Measurements from ENCODE around the gene DNAAF8.

The DNAAF8 gene

DNA sequence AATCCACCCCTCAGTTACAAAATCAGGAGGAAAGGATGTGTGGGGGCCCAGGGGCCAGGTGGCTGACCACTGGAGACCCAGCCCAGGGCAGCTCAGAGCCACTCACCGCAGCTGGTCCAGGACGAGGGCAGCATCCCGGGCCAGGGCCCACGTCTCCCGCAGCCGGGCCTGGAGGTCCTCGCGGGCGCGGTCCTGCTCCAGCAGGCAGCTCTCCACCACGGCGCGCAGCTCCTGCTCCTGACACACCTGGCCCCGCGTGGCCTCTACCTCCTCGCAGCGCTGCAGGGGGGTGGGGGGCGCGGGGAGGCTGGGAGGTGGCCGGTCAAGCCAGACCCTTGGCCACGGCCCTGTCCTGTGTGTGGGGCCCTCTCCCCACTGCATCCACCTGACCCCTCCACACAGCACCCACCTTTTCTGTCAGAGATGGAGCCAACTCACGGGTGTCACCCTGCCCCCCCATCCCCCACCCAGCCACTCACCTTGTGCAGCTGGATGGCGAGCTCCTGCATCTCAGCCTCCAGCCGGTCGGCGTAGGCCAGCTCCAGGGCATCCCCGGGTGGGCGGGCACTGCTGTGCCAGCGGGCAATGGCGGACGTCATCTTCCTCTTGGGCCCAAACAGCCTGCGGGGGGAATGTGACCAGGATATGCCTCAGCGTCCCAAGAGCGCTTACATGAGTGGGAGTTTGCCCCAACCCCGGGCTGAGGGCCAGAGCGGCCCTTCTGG lies 35.9 kb upstream of the DNAAF8 start:
- H3K18ac ChIP-seq (ENCODE audit: low read depth in 1 of 2, low read length in 2 of 2) = no peak overlapping the region
- DNase-seq = no peak
- no peak overlapping the region for H2AK5ac ChIP-seq (ENCODE audit: low read length, severe bottlenecking)
- no peak overlapping the region for H3K23ac ChIP-seq (ENCODE audit: low read length in 2 of 2)
- 97% methylated on average over 36 of the region's 36 CpGs for WGBS
- no peak overlapping the region for H2BK120ac ChIP-seq (ENCODE audit: low read depth, low read length)
- H4K8ac ChIP-seq (ENCODE audit: low read length) = no peak overlapping the region
- no peak overlapping the region for H3K27ac ChIP-seq (ENCODE audit: low read length, poor library complexity, severe bottlenecking)
- no peak overlapping the region for H3K4me3 ChIP-seq (ENCODE audit: insufficient read depth in 1 of 2, low read depth in 1 of 2, low read length in 2 of 2)
- no peak overlapping the region for H2BK12ac ChIP-seq (ENCODE audit: low read length in 2 of 2)
- no peak overlapping the region for H2AFZ ChIP-seq (ENCODE audit: low read depth, low read length)
- peaks cover 28% of the 10 kb centered on the region for H3K4me1 ChIP-seq (ENCODE audit: control insufficient read depth, insufficient read depth, low read depth, low read length)
- H3K9ac ChIP-seq (ENCODE audit: low read length) = no peak overlapping the region
- no peak overlapping the region for H2BK5ac ChIP-seq (ENCODE audit: low read depth, low read length, poor library complexity, severe bottlenecking)
- peaks cover 17% of the 10 kb centered on the region for H3K79me1 ChIP-seq (replicated peaks; ENCODE audit: low read length, poor library complexity, severe bottlenecking)
- H3K14ac ChIP-seq (ENCODE audit: low read length in 2 of 2) = no peak overlapping the region
- no peaks in the 10 kb centered on the region for H3K27me3 ChIP-seq (ENCODE audit: control insufficient read depth in 1 of 2, insufficient read depth in 1 of 2, low read length in 2 of 2)
- H2BK15ac ChIP-seq (ENCODE audit: low read depth, poor library complexity, severe bottlenecking) = no peak overlapping the region
- H3K4me2 ChIP-seq (ENCODE audit: low read length, poor library complexity, severe bottlenecking) = no peak overlapping the region
- H4K91ac ChIP-seq (ENCODE audit: low read length) = no peak overlapping the region
- no peaks in the 10 kb centered on the region for H3K9me3 ChIP-seq (ENCODE audit: control insufficient read depth, low read length)
- H3K36me3 ChIP-seq (ENCODE audit: control insufficient read depth in 1 of 2, insufficient read depth in 2 of 2, low read depth in 1 of 2, low read length in 2 of 2) = peaks cover 74 to 77% of the 10 kb centered on the region in 2 experiments
- H3K4ac ChIP-seq (ENCODE audit: low read depth in 1 of 2, low read length in 2 of 2) = no peak overlapping the region

DNA sequence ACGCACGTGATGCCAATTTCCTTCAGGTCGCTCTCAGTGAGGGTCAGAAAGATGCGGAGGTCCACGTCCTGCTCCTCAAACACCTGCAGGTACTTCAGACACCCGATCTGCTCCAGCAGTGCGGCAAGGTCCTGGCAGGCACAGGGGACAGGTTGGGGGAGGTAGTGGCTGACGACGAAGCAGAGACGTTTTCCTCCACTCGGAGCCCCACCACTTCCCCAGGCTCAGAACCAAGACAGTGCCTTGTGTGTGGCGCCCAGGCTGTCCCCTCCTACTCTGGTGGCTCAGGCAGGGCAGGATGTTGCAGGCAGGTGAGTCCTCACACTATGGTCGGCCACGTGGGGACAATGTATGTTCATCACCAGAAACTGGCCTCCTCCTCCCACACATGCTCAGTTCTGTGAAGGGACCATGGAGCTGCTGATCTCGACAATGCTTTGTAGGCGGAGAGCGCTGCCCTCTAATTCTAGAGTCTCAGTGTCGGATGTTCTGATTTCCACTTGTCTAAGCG lies 35.2 kb upstream of the DNAAF8 start:
- WGBS = 94% methylated on average over 19 of the region's 19 CpGs
- DNase-seq = no peak
- no peak overlapping the region for H2AFZ ChIP-seq (ENCODE audit: low read depth, low read length)

DNA sequence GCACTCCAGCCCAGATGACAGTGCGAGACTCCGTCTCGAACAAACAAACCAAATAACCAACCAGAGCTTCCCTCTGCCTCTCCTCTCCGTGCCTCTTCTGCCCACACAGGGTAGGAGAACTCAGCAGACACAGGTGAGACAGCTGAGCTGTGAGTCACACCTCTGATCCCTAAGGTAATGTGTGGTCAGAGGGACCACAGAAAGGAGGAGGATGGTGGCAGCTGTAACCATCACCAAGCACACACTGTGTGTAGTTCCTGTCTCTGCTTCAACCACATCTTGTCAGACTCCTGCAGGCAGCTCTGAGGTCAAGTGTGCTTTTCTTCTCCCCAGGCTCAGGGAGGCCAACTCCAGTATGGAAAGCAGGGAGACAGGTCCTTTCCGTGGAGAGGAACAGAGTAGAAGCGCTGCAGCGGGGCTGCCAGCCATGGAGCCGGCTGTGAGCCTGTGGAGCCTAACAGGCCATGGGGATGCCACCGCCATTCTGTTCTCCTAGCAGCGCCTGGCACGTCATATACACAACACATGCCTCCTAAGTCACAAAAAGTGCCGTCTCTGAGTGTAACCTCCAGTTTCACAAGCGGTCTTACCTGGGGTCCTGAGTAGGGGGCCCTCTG lies 33.8 kb upstream of the DNAAF8 start:
- Histone ChIP-seq H3K79me1 (replicated peaks; ENCODE audit: low read length, poor library complexity, severe bottlenecking) (peaks cover 28% of the 10 kb centered on the region), H2BK5ac (ENCODE audit: low read depth, low read length, poor library complexity, severe bottlenecking) (no peak overlapping the region), H2BK120ac (ENCODE audit: low read depth, low read length) (no peak overlapping the region), H3K4ac (ENCODE audit: low read depth in 1 of 2, low read length in 2 of 2) (no peak overlapping the region), H3K9ac (ENCODE audit: low read length) (no peak overlapping the region), H3K4me1 (ENCODE audit: control insufficient read depth, insufficient read depth, low read depth, low read length) (peaks cover 18% of the 10 kb centered on the region), H4K91ac (ENCODE audit: low read length) (no peak overlapping the region), H4K8ac (ENCODE audit: low read length) (no peak overlapping the region), H2AFZ (ENCODE audit: low read depth, low read length) (no peak overlapping the region), H2BK15ac (ENCODE audit: low read depth, poor library complexity, severe bottlenecking) (no peak overlapping the region), H3K23ac (ENCODE audit: low read length in 2 of 2) (no peak overlapping the region), H2AK5ac (ENCODE audit: low read length, severe bottlenecking) (no peak overlapping the region), H3K14ac (ENCODE audit: low read length in 2 of 2) (no peak overlapping the region), H3K9me3 (ENCODE audit: control insufficient read depth, low read length) (no peaks in the 10 kb centered on the region), H3K4me3 (ENCODE audit: insufficient read depth in 1 of 2, low read depth in 1 of 2, low read length in 2 of 2) (no peak overlapping the region), H3K27ac (ENCODE audit: low read length, poor library complexity, severe bottlenecking) (no peak overlapping the region), H3K4me2 (ENCODE audit: low read length, poor library complexity, severe bottlenecking) (no peak overlapping the region), H3K36me3 (ENCODE audit: control insufficient read depth in 1 of 2, insufficient read depth in 2 of 2, low read depth in 1 of 2, low read length in 2 of 2) (peaks cover 85 to 87% of the 10 kb centered on the region in 2 experiments), H3K18ac (ENCODE audit: low read depth in 1 of 2, low read length in 2 of 2) (no peak overlapping the region), H2BK12ac (ENCODE audit: low read length in 2 of 2) (no peak overlapping the region), H3K27me3 (ENCODE audit: control insufficient read depth in 1 of 2, insufficient read depth in 1 of 2, low read length in 2 of 2) (no peaks in the 10 kb centered on the region)
- DNase-seq = no peak
- WGBS = 98% methylated on average over 13 of the region's 13 CpGs

More for the DNA sequence above, 35.2 kb upstream of the DNAAF8 start:
- Histone ChIP-seq H3K14ac (ENCODE audit: low read length in 2 of 2) (no peak overlapping the region), H2AK5ac (ENCODE audit: low read length, severe bottlenecking) (no peak overlapping the region), H3K4me2 (ENCODE audit: low read length, poor library complexity, severe bottlenecking) (no peak overlapping the region), H3K79me1 (replicated peaks; ENCODE audit: low read length, poor library complexity, severe bottlenecking) (peaks cover 21% of the 10 kb centered on the region), H3K36me3 (ENCODE audit: control insufficient read depth in 1 of 2, insufficient read depth in 2 of 2, low read depth in 1 of 2, low read length in 2 of 2) (peaks cover 79 to 81% of the 10 kb centered on the region in 2 experiments), H2BK5ac (ENCODE audit: low read depth, low read length, poor library complexity, severe bottlenecking) (no peak overlapping the region), H3K9ac (ENCODE audit: low read length) (no peak overlapping the region), H2BK15ac (ENCODE audit: low read depth, poor library complexity, severe bottlenecking) (no peak overlapping the region), H3K27ac (ENCODE audit: low read length, poor library complexity, severe bottlenecking) (no peak overlapping the region), H4K8ac (ENCODE audit: low read length) (no peak overlapping the region), H3K4me1 (ENCODE audit: control insufficient read depth, insufficient read depth, low read depth, low read length) (peaks cover 28% of the 10 kb centered on the region), H3K9me3 (ENCODE audit: control insufficient read depth, low read length) (no peaks in the 10 kb centered on the region), H2BK12ac (ENCODE audit: low read length in 2 of 2) (no peak overlapping the region), H4K91ac (ENCODE audit: low read length) (no peak overlapping the region), H3K23ac (ENCODE audit: low read length in 2 of 2) (no peak overlapping the region), H3K4me3 (ENCODE audit: insufficient read depth in 1 of 2, low read depth in 1 of 2, low read length in 2 of 2) (no peak overlapping the region), H3K27me3 (ENCODE audit: control insufficient read depth in 1 of 2, insufficient read depth in 1 of 2, low read length in 2 of 2) (no peaks in the 10 kb centered on the region), H3K4ac (ENCODE audit: low read depth in 1 of 2, low read length in 2 of 2) (no peak overlapping the region), H3K18ac (ENCODE audit: low read depth in 1 of 2, low read length in 2 of 2) (no peak overlapping the region), H2BK120ac (ENCODE audit: low read depth, low read length) (no peak overlapping the region)

DNA sequence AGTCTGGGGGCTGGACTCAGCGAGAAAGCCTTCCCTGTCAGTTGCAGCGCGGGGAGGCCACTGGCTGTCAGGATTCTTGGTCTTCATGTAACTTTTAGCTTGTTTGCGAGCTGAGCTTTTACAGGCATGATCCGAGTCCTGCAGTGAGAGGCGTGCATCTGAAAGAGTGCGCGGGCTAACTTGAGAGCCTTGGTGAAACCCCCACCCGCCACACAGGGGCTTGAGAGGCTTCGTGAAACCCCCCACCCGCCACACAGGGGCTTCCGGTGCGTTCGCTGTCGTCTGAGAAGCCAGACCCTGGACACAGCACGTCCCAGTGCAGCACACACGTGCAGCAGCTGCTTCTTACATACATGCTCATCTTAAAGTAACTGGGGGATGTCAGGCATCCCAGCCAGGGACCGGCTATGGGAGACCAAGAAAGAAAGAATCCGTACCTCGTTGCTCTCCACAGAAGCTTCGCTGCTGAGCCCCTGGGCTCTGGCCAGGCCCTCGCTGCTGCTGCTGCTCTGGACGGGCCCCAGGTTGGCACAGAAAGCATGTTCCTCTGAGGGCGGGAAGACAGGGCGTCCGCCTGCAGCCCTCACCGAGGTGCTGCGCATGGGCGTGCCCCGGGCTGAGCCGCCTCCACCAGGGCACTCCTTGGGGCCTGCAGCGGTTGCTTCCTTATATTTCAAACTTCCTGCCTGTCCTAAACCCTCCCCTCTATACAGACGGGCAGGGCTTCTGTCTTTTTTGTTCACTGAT lies 33.2 kb upstream of the DNAAF8 start:
- H2BK120ac ChIP-seq (ENCODE audit: low read depth, low read length) = no peak overlapping the region
- no peak overlapping the region for H4K8ac ChIP-seq (ENCODE audit: low read length)
- no peak overlapping the region for H2AFZ ChIP-seq (ENCODE audit: low read depth, low read length)
- no peak overlapping the region for H3K4me3 ChIP-seq (ENCODE audit: insufficient read depth in 1 of 2, low read depth in 1 of 2, low read length in 2 of 2)
- peaks cover 80 to 82% of the 10 kb centered on the region in 2 experiments for H3K36me3 ChIP-seq (ENCODE audit: control insufficient read depth in 1 of 2, insufficient read depth in 2 of 2, low read depth in 1 of 2, low read length in 2 of 2)
- peaks cover 14% of the 10 kb centered on the region for H3K4me1 ChIP-seq (ENCODE audit: control insufficient read depth, insufficient read depth, low read depth, low read length)
- no peak overlapping the region for H2BK5ac ChIP-seq (ENCODE audit: low read depth, low read length, poor library complexity, severe bottlenecking)
- no peaks in the 10 kb centered on the region for H3K27me3 ChIP-seq (ENCODE audit: control insufficient read depth in 1 of 2, insufficient read depth in 1 of 2, low read length in 2 of 2)
- no peak overlapping the region for H2BK15ac ChIP-seq (ENCODE audit: low read depth, poor library complexity, severe bottlenecking)
- H3K4me2 ChIP-seq (ENCODE audit: low read length, poor library complexity, severe bottlenecking) = no peak overlapping the region
- no peak overlapping the region for H3K23ac ChIP-seq (ENCODE audit: low read length in 2 of 2)
- no peak overlapping the region for H3K27ac ChIP-seq (ENCODE audit: low read length, poor library complexity, severe bottlenecking)
- H2AK5ac ChIP-seq (ENCODE audit: low read length, severe bottlenecking) = no peak overlapping the region
- H3K9ac ChIP-seq (ENCODE audit: low read length) = no peak overlapping the region
- H3K14ac ChIP-seq (ENCODE audit: low read length in 2 of 2) = no peak overlapping the region
- no peak overlapping the region for H3K18ac ChIP-seq (ENCODE audit: low read depth in 1 of 2, low read length in 2 of 2)
- no peaks in the 10 kb centered on the region for H3K9me3 ChIP-seq (ENCODE audit: control insufficient read depth, low read length)
- no peak overlapping the region for H3K4ac ChIP-seq (ENCODE audit: low read depth in 1 of 2, low read length in 2 of 2)
- 95% methylated on average over 33 of the region's 33 CpGs for WGBS
- no peak overlapping the region for H4K91ac ChIP-seq (ENCODE audit: low read length)
- peaks cover 24% of the 10 kb centered on the region for H3K79me1 ChIP-seq (replicated peaks; ENCODE audit: low read length, poor library complexity, severe bottlenecking)
- H2BK12ac ChIP-seq (ENCODE audit: low read length in 2 of 2) = no peak overlapping the region
- no peak for DNase-seq
